ENCODE data around the gene MGAT5. TPM values are rescaled to one million over a fixed set of nuclear protein-coding genes. Genes with fewer than 3 reads are reported as not detected.

Gene MGAT5
- total RNA-seq, 1 donor from 2014 or later: 30.0 TPM

DNA sequence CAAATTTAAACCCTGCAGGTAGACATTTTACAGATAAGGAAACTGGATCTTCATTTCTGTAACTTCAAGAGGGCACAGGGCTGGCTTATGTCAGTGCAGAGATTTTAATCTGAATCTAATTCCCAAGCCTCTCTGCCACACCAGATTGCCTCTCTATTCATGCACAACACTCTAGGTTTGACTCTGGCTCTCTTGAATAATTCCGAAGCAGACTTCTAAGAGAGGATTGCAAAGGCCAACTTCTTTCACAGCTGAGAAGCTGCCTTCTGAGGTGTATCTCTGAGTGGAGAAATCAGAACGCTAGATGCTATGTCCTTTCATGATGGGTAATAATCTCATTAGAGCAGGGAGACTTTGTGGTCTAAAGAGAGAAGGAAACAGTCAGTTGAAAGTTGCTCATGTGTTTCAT lies 20.1 kb upstream of the MGAT5 start:
- Mint-ChIP-seq H3K9me3 (ENCODE audit: low read depth) (peaks cover 12% of the 10 kb centered on the region), H3K4me1 (ENCODE audit: low read depth) (peaks cover 37% of the 10 kb centered on the region), H3K27ac (ENCODE audit: unreplicated experiment) (no peak overlapping the region), H3K36me3 (ENCODE audit: low read depth) (peaks cover 4% of the 10 kb centered on the region), H3K4me3 (ENCODE audit: unreplicated experiment) (no peak overlapping the region), H3K27me3 (ENCODE audit: low read depth) (no peaks in the 10 kb centered on the region)
- DNase-seq (ENCODE audit: low spot score): no peak
- no peak for TF ChIP-seq CTCF (IDR thresholded peaks at IDR 0.05)

DNA sequence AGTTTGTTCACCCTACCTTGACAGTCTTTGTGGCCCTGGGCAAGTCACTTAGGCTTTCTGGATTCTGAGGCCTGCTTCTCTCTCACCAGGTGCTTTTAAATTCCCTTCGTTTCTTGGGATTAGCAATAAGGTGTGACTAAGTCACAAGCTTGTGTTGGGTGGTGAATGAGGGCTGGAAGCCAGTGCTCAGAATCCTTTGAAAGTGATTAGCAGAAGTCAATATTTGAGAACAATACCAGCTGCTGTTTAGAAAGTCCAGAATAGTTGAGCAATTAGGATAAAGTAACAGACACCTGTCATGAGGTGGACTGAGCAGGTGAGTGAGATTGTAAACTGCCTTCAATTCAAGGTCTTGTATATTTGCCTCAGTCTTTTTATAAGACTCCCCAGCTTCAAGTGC lies 19.3 kb upstream of the MGAT5 start:
- no peak for DNase-seq (ENCODE audit: low spot score)
- H3K27ac Mint-ChIP-seq (ENCODE audit: unreplicated experiment): no peak overlapping the region
- H3K9me3 Mint-ChIP-seq (ENCODE audit: low read depth): peaks cover 8% of the 10 kb centered on the region
- no peak for TF ChIP-seq CTCF (IDR thresholded peaks at IDR 0.05)
- no peaks in the 10 kb centered on the region for H3K27me3 Mint-ChIP-seq (ENCODE audit: low read depth)
- H3K4me1 Mint-ChIP-seq (ENCODE audit: low read depth): peaks cover 37% of the 10 kb centered on the region
- H3K4me3 Mint-ChIP-seq (ENCODE audit: unreplicated experiment): no peak overlapping the region
- peaks cover 2% of the 10 kb centered on the region for H3K36me3 Mint-ChIP-seq (ENCODE audit: low read depth)

DNA sequence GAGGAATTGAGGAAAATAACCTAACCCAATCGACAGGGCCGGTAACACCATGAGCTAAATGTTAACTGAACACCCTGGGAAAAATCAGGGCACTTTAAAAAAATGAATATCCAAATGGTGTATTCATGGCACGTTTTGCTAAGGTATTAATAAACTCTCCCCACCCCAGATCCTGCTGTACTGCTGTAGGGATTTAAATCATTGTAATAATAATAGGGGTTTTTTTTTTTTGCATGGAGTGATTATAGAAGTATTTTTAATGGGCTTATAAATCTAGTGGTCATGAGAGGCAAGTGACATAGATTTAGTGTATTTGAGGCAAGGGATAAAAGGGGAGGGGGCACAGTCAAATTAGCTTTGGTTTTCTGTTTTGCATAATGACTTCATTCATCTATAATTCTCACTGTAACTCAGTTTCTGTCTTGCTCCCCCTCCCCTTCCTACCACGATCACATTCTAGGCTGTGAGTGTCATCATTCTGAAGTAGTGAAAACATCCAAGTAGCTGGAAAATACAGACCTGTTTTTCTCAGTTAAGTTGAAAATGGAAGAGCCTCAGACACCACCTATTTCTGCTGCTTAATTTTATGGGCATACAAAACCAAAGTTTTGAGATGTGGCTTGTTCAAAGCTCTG lies 18.2 kb upstream of the MGAT5 start:
- no peak for TF ChIP-seq CTCF (IDR thresholded peaks at IDR 0.05)
- Mint-ChIP-seq H3K9me3 (ENCODE audit: low read depth) (peaks cover 4% of the 10 kb centered on the region), H3K27me3 (ENCODE audit: low read depth) (no peaks in the 10 kb centered on the region), H3K36me3 (ENCODE audit: low read depth) (no peaks in the 10 kb centered on the region), H3K27ac (ENCODE audit: unreplicated experiment) (no peak overlapping the region), H3K4me1 (ENCODE audit: low read depth) (peaks cover 37% of the 10 kb centered on the region), H3K4me3 (ENCODE audit: unreplicated experiment) (no peak overlapping the region)
- no peak for DNase-seq (ENCODE audit: low spot score)

- Mint-ChIP-seq H3K27me3 (ENCODE audit: low read depth) (no peaks in the 10 kb centered on the region), H3K4me3 (ENCODE audit: unreplicated experiment) (no peak overlapping the region), H3K36me3 (ENCODE audit: low read depth) (no peaks in the 10 kb centered on the region), H3K9me3 (ENCODE audit: low read depth) (no peaks in the 10 kb centered on the region), H3K27ac (ENCODE audit: unreplicated experiment) (no peak overlapping the region), H3K4me1 (ENCODE audit: low read depth) (peaks cover 16% of the 10 kb centered on the region)
- no peak for DNase-seq (ENCODE audit: low spot score)
- no peak for TF ChIP-seq CTCF (IDR thresholded peaks at IDR 0.05)
Measured at GRCh38 chr2:134238371-134238770, 15.5 kb upstream of the MGAT5 start.

GRCh38 chr2:134240061-134240460 lies 13.8 kb upstream of the MGAT5 start:
- no peak for TF ChIP-seq CTCF (IDR thresholded peaks at IDR 0.05)

More at GRCh38 chr2:134240061-134240460, 13.8 kb upstream of the MGAT5 start:
- no peaks in the 10 kb centered on the region for H3K36me3 Mint-ChIP-seq (ENCODE audit: low read depth)
- no peak overlapping the region for H3K4me3 Mint-ChIP-seq (ENCODE audit: unreplicated experiment)
- no peaks in the 10 kb centered on the region for H3K27me3 Mint-ChIP-seq (ENCODE audit: low read depth)
- H3K27ac Mint-ChIP-seq (ENCODE audit: unreplicated experiment): no peak overlapping the region
- H3K4me1 Mint-ChIP-seq (ENCODE audit: low read depth): peaks cover 12% of the 10 kb centered on the region
- no peaks in the 10 kb centered on the region for H3K9me3 Mint-ChIP-seq (ENCODE audit: low read depth)
- DNase-seq (ENCODE audit: low spot score): no peak

Data from chondrocyte (in vitro differentiated cells).